Bronchial epithelial cell (primary cell): Measurements from ENCODE around the gene DAB1. TPM values are rescaled to one million over a fixed set of nuclear protein-coding genes. Genes with fewer than 3 reads are reported as not detected.

Experiments
- DNase-seq: peaks from one replicate; pipeline ENCODE4 v3.0.0-alpha.2; 2010; ENCODE audit warnings: low read depth
- FAIRE-seq: peaks from 2 replicates; lab custom pipeline; 2011; peaks lifted over from hg19 to GRCh38; lab: Jason Lieb, UNC
- H3K27me3 ChIP-seq: 2 replicates; pipeline ENCODE4 v1.5.1; 2011; ENCODE audit warnings: low read length; ENCODE audit not compliant: control insufficient read depth, insufficient read depth
- H3K36me3 ChIP-seq: 2 replicates; pipeline ENCODE4 v1.5.1; 2011; ENCODE audit warnings: low read length; ENCODE audit not compliant: control insufficient read depth, insufficient read depth
- H3K4me3 ChIP-seq: 2 replicates; pipeline ENCODE4 v1.5.1; 2011; ENCODE audit warnings: mild to moderate bottlenecking, low read depth, low read length, control low read depth
- CTCF ChIP-seq: IDR thresholded peaks from 2 replicates; pipeline ENCODE4 v1.5.1; 2011; ENCODE audit warnings: mild to moderate bottlenecking, moderate library complexity, low read length, control low read depth, inconsistent platforms; ENCODE audit not compliant: insufficient read depth, severe bottlenecking
- total RNA-seq: library from RNA; depleted of rRNA; stranded (reverse); fragments of >200 nt; gene quantifications from 2 replicates; pipeline ENCODE4 v1.2.1, GENCODE V29; 2014

DAB1 gene
- total RNA-seq, 1 donor from 2014 or later: not detected

- H3K27me3 ChIP-seq: no peaks in the 10 kb centered on the region
- TF ChIP-seq CTCF: no peak
- no peaks in the 10 kb centered on the region for H3K36me3 ChIP-seq
- no peak overlapping the region for H3K4me3 ChIP-seq
- FAIRE-seq: no peak
- peak; percentile 16 for DNase-seq
These were observed 465.3 kb downstream of the DAB1 start for GRCh38 chr1:56958526-56958925.

GRCh38 chr1:56957931-56958330, 465.9 kb downstream of the DAB1 start:
- no peak overlapping the region for H3K4me3 ChIP-seq
- FAIRE-seq: no peak
- DNase-seq: no peak
- H3K36me3 ChIP-seq: no peaks in the 10 kb centered on the region
- no peaks in the 10 kb centered on the region for H3K27me3 ChIP-seq
- TF ChIP-seq CTCF: no peak

GRCh38 chr1:56954664-56955063, 469.2 kb downstream of the DAB1 start:
- H3K36me3 ChIP-seq: no peaks in the 10 kb centered on the region
- no peak for DNase-seq
- no peak for FAIRE-seq
- no peaks in the 10 kb centered on the region for H3K27me3 ChIP-seq
- TF ChIP-seq CTCF: no peak
- H3K4me3 ChIP-seq: no peak overlapping the region

GRCh38 chr1:56953386-56953785, 470.5 kb downstream of the DAB1 start:
- TF ChIP-seq CTCF: no peak
- no peaks in the 10 kb centered on the region for H3K36me3 ChIP-seq
- DNase-seq (no peak), FAIRE-seq (peak; percentile 55)
- H3K4me3 ChIP-seq: no peak overlapping the region
- H3K27me3 ChIP-seq: no peaks in the 10 kb centered on the region

- TF ChIP-seq CTCF: no peak
- H3K36me3 ChIP-seq: no peaks in the 10 kb centered on the region
- H3K27me3 ChIP-seq: no peaks in the 10 kb centered on the region
- H3K4me3 ChIP-seq: no peak overlapping the region
- DNase-seq (no peak), FAIRE-seq (no peak)
These were observed 471.4 kb downstream of the DAB1 start for GRCh38 chr1:56952501-56952900.

GRCh38 chr1:56948403-56949023, 475.3 kb downstream of the DAB1 start:
- FAIRE-seq (no peak), DNase-seq (no peak)
- no peaks in the 10 kb centered on the region for H3K36me3 ChIP-seq
- TF ChIP-seq CTCF: no peak
- no peaks in the 10 kb centered on the region for H3K27me3 ChIP-seq
- H3K4me3 ChIP-seq: no peak overlapping the region
